ENCODE measurements around the gene SPTBN4.

DNA sequence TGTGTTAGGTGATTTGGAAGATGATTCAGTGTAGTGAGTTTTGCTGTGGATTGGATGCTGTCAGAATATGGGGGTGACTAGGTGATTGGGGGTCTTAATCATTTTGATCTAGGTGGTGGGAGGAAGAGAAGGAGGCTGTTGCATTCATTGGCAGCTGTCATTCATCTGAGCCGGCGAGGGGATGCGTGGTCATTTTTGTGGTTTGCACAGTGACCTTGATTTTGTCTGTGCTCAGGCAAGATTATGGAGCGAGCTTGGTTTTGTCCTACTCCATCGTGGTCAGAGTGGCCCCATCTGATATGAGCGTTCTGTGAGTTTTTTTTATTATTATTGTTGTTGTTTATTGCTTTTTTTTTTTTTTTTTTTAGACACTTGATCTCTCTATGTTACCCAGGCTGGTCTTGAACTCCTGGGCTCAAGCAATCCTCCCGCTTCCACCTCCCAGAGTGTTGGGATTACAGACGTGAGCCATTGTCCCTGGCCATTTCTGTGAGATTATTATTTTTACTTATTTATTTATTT, 42.0 kb downstream of the SPTBN4 start:
- no peak for TF ChIP-seq CTCF (IDR thresholded peaks at IDR 0.05)
- no peak for TF ChIP-seq POLR2A (IDR thresholded peaks at IDR 0.05)
